ENCODE results near the gene PPP2R2D.

DNA sequence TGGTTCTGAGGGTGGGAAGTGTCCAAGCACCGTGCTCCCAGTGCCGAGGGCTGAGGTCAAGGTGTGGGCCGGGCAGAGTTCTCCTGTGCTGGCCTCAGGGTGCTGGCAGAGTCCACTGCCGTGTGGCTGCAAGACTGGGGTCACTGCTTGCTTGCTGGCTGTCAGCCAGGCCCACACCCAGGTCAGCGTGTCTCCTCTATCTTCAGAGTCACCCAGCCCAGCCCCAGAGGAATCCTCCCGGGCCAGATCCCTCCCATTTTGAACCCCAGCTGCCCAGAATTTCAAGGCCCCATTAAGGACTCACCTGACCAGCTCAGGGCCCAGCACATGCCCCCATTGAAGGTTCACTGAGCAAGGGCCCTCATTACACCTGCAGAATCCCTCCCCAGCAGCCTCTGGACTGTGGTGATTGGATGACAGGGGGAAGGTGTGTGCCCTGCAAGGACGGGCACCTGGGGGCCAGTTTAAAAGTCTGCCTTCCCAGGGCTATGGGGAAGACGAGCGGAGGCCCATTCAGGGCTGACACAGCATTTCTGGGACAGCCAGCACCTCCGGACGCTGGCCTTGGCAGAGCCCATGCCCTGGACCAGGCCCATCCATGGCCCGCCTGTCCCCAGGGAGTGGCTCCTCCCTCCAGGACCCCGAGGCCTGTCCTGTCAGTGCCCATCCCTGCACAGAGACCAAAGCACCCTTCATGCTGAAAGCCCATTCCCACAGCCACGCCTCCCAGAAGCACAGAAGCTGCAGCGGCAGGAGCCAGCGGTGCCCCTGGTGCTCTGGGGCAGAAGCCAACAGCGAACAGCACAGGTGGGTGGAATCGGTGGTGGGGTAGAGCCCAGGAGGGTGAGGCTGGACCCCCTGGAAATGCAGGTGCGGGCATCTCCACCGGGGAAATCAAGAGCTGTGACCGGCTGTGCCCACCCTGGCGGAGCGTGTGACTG is 45.1 kb upstream of the PPP2R2D start:
- TF ChIP-seq, protein P1, sequence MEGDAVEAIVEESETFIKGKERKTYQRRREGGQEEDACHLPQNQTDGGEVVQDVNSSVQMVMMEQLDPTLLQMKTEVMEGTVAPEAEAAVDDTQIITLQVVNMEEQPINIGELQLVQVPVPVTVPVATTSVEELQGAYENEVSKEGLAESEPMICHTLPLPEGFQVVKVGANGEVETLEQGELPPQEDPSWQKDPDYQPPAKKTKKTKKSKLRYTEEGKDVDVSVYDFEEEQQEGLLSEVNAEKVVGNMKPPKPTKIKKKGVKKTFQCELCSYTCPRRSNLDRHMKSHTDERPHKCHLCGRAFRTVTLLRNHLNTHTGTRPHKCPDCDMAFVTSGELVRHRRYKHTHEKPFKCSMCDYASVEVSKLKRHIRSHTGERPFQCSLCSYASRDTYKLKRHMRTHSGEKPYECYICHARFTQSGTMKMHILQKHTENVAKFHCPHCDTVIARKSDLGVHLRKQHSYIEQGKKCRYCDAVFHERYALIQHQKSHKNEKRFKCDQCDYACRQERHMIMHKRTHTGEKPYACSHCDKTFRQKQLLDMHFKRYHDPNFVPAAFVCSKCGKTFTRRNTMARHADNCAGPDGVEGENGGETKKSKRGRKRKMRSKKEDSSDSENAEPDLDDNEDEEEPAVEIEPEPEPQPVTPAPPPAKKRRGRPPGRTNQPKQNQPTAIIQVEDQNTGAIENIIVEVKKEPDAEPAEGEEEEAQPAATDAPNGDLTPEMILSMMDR (optimal IDR thresholded peaks at IDR 0.05 in 1 of 3, IDR thresholded peaks at IDR 0.05 in 1 of 3, conservative IDR thresholded peaks at IDR 0.05 in 1 of 3; ENCODE audit: extremely low read depth in 1 of 3, insufficient read depth in 2 of 3, low read length in 3 of 3) = no peak
- no peak for TF ChIP-seq EZH2 (IDR thresholded peaks at IDR 0.05; ENCODE audit: low read length)

Measured in keratinocyte (primary cell).